GM19035 (cell line): ENCODE measurements around the gene CTU1.
"Not testable (repeated sequence)": the region's sequence is repeated elsewhere in the genome, so short reads cannot be mapped to it uniquely, and the experiment has no call there.

Experiments
- ATAC-seq: cut with Tn5 transposase; IDR thresholded peaks from one replicate; pipeline ENCODE4 v1.9.1; 2021; ENCODE audit not compliant: unreplicated experiment

Gene CTU1

DNA sequence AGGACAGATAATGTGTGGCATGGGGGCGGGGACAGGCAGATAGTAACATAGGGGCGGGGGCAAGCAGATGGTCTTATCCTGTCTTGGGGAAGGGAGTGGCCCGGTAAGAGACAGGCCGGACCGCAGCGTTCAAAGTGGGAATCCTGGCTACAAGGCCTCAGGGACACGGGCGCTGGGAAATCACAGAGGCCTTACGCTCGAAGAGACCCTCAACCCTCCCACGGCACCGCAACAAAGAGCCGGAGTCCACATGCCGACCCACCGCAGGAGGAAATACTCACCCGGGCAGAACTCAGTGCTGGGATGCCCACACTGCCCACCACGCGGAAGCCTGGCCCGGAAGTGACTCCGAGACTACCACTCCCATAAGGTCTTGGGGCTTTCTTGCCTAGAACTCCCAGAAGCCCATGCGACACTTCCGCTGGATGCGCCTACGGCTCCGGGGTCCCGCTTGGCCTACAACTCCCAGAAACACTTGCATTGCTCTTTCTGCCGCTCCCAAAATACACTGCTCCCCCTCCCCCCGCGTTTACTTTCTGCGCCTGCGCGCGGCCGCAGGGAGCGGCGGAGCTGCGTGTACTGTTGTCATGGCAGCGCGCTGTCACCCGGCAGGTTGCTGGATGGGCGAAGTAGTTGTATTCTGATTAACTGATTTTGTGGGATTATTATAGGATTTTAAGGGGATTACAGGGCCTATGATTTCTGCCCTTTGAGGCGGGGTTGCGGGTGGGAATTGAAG lies at the start of gene CTU1:
Gene CTU1, minus strand, starts transcription at position 344 of the 739 bp plus-strand sequence. CDS start 3,840 bp downstream, outside the sequence.
- ATAC-seq: peak; percentile 96

DNA sequence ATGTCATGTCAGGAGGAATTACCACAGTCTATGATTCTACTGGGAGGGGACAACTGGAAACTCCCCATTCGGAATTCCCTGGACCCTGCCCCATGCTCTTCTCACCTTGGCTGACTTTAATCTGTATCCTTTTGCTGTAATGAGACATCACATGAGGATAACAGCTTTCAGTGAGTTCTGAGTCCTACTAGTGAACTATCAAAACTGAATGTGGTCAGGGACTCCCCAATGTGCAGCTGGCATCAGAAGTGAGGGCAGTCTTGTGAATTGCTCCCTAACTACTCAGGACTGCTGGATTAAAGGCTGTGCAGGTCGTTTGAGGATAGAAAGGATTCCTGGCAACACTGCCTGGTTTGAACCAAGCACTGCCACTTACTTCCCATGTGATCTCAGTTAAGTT lies 49.1 kb upstream of the CTU1 start:
- ATAC-seq: no peak

DNA sequence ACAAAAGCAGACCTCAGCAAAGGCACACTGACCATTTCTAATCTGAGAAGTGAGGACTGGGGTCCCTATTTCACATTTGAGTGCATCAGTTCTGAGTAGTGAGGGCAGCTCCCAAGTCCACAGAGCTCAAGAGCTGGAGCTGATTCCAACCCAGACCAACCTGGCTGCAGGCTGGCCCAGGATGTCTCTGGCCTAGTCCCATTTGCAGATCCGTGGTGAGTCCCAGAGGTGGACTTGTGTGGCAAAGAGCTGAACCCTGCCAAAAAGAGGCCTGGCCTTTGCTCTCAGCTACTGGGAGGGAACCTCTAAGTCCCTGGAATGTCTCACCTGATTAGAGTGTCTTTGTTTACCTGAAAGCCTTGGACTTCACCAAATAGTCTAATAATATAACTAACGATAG lies 48.5 kb upstream of the CTU1 start:
- no peak for ATAC-seq

DNA sequence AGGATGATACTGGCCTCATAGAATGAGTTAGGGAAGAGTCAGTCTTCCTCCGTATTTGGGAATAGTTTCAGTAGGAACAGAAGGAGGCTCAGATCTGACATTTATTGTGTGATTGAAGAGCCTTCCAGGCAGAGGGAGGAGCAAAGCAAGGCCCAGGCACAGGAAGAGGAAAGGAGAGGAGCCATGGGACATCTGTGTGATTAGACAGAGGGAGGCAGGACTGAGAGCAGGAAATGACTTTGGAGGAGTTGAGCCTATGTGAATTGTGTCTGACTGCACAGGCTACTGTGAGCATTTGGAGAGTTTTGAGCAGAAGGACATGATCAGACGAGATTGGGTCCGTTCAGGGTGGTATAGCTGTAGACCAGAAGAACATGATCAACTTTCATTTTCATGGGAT lies 42.4 kb upstream of the CTU1 start:
- no peak for ATAC-seq

DNA sequence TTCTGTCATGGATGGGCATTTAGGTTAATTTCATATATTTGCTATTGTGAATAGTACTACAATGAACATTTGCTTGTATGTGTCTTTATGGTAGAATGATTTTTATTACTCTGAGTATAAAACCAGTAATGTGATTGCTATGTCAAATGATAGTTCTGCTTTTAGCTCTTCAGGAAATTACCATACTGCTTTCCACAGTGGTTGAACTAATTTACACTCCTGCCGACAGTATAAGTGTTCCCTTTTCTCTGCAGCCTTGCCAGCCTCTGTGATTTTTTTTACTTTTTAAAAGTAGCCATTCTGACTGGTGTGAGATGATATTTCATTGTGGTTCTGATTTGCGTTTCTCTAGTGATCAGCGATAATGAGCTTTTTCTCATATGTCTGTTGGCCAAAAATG lies 40.4 kb upstream of the CTU1 start:
- ATAC-seq: no peak

DNA sequence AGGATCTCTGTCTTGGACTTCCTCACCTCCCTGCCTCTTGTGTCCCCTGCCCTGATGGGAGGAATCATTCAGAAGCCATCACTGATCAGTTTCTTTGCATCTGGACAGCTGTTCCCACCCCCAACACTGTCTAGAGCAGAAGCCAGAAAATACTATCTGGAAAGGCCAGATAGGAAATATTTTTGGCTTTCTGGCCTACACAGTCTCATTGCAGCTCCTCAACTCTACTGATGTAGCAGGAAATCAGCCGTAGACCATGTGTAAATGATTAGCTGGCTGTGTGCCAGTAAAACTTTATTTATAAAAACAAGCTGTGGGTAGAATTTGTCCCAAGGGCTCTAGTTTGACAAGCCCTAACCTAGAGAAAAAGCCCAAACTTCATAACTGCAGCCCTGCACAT lies 39.5 kb upstream of the CTU1 start:
- ATAC-seq: no peak

DNA sequence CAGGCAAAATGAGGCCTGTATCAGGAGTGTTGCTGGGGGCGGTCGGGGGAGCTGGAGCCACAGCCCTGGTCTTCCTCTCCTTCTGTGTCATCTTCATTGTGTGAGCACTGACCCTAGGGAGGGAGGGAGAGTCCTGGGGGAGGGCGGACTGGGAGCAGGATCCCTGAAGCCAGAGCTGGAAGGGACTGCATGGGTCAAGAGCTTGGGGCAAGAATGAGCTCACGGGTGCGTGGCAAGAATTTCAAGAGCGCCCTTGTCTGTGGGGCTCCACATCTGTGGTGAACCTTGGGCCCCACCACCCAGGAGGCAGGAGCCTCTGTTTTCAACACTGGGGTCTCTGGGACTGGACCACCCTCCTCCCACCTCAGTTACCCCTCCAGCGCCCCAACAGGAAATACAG lies 38.5 kb upstream of the CTU1 start:
- ATAC-seq: no peak

DNA sequence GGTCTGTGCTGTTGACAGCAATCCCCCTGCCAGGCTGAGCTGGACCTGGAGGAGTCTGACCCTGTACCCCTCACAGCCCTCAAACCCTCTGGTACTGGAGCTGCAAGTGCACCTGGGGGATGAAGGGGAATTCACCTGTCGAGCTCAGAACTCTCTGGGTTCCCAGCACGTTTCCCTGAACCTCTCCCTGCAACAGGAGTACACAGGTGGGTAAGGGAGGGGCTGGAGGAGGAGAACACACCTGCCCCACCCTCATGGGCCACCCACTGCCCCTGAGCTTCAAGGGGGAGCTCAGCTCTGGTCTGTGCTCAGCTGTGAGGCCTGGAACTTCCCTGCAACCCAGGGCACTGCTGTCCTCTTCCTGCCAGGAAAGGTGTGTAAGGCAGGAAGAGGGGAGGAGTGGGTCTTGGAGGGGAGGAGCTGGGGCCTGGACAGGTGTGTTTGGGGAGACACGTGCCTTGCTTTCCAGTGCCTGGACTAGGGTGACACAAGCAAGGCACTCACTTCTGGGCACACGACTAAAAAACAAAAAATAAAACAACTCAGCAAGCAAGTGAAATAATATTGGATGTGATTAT lies 37.8 kb upstream of the CTU1 start:
- no peak for ATAC-seq

DNA sequence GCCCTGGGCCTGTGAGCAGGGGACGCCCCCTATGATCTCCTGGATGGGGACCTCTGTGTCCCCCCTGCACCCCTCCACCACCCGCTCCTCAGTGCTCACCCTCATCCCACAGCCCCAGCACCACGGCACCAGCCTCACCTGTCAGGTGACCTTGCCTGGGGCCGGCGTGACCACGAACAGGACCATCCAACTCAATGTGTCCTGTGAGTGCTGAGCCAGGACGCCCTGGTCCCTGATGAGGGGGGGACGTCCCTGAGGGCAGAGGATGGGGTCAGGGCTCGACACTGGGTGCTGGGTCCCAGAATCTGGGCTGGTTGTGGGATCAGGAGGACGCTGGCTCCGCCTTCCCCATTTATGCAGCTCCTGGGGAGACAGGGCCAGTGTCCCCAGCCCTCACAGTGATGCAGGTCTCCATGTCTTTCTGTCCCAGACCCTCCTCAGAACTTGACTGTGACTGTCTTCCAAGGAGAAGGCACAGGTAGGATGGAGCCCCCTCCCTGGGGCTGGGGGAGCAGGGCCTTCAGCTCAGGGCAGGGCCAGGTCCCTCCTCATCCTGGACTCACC lies 36.4 kb upstream of the CTU1 start:
- ATAC-seq: no peak

DNA sequence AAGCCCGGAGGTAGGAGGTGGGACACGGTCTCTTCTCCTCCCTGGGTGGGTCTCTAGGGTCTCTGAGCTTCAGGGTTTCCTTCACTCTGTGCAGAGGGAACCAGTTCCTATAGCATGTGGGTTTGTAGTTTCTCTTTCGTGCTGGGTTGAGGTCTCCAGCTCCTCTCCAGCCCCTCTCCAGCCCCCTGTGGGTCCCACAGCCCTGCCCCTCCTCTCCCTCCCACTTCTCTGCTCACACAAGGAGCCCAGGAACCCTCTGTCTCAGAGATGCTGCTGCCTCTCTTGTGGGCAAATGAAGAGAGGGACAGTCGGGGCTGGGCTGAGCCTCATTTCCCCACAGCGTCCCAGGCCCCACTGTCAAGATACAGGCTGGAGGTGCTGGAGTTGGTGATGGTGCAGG lies 35.3 kb upstream of the CTU1 start:
- no peak for ATAC-seq

DNA sequence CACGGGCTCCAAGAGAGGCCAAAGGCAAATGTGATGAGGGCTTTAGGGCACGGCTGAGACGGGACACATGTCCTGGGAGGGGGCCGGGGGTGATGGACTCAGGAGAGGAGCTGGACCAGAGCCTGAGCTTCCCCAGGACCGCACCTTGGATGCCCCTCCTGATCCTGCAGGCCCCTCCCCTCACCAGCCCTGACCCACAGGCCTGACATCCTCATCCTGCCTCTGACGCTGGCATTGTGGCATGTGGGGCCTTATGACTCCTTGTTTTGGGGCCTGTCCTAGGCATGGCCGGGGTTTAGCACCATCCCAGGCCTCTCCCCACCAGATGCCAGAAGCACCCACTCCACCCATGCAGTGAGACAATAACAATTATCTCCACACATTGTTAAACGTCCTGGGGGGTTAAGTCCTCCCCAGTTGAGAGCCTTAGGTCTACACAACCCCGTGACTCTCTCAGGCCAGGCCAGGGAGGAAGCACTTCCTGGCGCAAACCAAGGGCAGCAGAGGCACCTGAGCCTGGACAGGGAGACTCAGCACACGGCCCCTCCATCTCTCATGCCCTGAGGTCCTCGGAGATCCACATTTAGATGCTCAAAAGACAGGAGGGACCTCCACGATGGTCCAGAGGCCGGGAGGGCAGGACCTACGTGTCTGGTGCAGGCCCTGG lies 34.7 kb upstream of the CTU1 start:
- ATAC-seq: not testable (repeated sequence)

DNA sequence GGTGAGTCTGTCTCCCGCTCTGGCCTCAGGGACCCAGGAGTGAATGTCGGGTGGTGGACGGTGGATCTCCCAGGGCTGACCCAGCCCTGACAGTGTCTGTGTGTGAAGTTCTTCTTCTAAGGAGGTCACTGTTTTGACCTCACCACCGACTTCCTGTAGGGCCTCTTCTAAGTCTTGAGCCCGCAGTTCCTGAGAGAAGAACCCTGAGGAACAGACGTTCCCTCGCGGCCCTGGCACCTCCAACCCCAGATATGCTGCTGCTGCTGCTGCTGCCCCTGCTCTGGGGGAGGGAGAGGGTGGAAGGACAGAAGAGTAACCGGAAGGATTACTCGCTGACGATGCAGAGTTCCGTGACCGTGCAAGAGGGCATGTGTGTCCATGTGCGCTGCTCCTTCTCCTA lies 33.9 kb upstream of the CTU1 start, which contains the start of gene SIGLEC7:
Gene SIGLEC7, plus strand, starts transcription at position 183 of the 400 bp plus-strand sequence. Its CDS starts 69 bp downstream, at position 252.
- ATAC-seq: no peak

DNA sequence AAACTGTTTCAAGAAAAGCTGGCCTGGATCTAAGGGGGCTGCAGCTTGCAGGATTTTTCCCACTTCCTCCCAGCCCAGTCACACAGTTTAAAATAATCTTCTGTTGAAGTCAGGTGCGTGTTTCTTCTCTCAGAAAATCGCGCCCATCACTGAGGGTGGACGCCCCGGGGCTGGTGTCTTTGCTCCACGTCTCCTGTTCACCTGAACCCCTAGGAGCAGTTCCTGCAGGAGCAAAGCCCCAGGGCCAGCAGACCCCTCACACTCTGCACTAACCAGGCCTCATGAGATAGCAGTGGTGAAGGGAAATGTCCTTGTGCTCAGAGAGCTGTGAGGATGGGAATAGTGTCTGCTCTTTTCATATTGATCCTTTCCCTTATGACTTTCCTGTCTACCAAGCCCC lies 33.0 kb upstream of the CTU1 start:
- ATAC-seq: no peak

DNA sequence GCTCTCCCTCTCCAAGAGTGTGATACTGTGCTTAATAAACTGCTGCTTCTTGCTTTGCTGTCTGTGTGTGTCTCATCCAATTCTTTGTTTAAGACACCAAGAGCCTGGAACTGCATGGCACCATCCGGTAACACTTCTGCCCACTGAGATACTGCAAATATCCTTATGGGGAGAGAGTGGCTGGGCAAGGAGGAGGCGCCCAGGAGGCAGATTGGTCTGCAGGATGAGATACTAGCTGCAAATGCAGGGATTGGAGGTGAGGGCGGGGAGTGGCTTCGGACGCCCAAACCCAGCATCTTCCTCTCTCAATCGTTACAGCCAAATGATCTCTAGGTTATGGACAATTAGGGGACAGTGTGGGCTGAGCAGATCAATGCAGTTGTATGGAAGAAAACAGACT lies 32.2 kb upstream of the CTU1 start:
- no peak for ATAC-seq

DNA sequence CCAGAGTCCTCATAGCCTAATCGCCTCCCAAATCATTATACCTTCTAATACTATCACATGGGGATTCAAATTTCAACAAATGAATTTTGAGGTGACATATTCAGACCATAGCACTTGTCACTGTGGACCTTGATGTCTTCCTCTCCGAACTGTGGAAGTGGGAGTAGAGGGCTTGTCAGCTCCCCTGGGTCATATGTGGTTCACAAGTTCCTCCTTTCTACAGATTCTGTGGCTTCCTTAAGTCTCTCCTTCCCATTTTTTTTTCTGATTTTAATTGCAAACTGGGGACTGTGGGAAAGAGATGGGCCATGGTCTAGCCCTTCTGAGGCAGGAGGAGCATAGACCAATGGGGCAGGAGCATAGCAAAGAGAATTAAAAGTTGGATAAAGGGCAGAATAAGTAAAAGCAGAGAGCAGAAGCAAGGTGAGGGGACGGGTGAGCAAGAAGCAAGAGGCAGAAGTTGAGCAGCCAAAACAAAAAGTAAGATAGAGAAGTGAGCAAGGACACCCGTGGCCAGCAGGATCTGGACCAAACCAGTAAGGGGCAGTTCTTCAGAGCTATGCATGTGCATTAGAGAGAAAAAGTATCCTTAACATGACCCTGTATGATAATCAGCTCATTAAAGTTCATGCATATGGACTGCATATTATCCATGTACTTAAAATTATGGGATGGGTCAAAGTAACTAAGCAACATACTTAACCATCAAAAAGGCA lies 31.2 kb upstream of the CTU1 start:
- ATAC-seq: no peak

DNA sequence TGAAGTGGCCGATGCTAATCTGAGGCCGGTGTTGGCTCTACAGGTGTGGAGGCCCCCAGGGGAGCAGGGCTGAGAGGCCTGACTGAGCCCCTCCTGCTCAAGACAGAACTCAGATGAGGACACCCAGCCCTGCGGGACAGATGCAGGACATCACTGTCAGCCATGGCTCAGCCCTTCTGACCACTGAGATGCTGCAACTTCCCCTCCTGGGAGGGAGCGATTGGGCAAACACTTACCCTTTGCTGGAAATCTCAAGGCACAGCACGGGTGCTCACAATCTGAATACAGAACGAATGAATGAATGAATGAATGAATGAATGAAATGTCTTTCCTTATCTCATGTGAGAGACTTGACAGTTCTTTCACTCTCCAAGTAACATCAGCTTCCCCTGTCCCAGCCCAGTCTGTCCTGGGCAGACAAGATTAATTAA lies 30.4 kb upstream of the CTU1 start:
- ATAC-seq: no peak

DNA sequence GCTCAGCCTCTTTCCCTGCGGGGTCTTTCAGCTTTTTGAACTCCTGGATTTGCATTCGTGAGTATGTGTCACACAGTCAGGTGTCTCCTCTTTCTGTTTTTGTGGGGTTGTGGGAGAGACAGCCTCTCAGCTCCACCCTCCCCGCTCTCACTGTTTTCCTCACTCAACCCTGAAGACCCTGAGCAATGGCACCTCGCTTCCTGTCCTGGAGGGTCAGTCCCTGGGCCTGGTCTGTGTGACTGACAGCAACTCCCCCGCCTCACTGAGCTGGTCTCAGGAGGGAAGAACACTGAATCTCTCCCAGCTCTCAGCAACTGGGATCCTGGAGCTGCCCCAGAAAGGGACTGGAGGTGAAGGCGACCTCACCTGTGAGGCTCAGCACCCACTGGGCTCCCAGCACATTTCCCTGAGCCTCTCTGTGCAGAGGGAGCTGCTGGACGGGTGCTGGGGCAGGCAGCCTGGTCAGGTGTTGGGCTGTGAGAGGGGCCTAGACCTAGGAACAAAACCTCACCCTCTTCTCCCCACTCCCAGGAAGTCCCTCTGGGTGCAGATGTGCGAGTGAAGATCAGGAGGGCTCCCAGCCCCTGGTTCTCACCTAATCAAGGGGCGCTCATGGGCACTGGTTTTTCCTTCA lies 29.7 kb upstream of the CTU1 start:
- ATAC-seq: no peak

DNA sequence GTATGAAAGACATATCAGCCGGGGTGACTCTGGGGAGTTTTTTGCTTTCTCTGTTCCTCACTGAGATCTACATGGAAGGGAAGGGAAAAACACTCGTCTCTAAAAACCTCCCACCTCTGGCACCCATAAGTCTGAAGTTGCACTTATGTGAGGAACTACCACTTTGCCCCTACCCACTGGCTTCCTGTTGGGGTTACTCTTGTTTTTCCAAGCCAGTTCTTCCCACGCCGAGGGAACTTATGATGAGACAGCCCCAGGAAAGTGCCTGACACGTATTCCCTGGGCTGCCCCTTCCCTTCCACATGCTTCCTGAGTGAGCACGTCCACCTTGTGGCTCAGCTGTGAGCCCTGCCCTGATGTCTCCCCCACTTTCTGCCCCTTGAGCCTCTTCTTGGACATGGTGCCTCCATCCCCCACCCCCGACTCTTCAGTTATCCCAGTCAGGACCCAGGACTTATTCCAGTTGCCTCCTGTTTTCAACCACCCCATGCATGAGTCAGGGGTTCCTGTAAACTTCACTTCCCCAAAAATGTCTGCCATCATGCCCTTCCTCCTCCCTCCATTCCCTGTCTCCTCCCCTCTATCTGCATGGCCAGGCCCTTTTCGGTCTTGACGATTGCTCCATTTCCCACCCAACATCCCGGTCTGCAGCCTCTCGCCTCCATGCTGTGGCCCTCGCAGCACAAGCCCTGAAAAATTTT lies 28.8 kb upstream of the CTU1 start:
- ATAC-seq: no peak

DNA sequence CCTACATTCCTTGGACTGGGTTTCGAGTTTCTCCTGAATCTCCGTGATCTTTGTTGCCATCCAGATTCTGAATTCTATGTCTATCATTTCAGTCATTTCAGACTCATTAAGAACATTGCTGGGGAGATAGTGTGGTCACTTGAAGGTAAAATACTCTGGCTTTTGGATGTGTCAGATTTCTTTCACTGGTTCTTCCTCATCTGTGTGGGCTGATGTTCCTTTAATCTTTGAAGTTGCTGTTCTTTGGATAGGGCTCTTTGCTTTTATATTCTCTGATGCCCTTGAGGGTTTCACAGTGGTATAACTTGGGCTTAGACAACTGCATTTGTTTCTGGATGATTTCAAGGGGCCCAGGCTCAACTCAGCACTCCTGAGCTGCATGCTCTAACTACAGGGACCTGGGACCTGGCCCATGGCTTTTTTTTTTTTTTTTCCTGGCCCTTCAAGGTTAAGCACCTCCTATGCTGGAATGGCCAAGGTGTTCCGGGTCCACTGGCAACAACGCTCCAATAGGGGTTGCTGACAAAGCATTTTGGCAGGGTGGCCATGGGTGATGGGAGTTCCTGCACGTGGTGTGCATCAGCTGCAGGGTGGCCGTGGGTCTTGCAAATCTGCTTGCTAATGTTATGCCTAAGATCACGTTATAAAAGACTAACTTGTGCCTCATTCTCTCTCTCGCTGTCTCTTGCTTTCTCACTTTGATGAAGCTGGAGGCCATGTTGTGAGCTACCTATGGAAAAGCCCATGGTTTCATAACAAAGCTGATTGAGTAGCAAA lies 28.0 kb upstream of the CTU1 start:
- no peak for ATAC-seq
